ENCODE results near the gene TWIST2.

Gene TWIST2

GRCh38 chr2:238848976-238849853 lies 1.3 kb downstream of the TWIST2 start:
- DNase-seq (ENCODE audit: low read depth, low spot score) = peak; percentile 40
- H3K4me3 ChIP-seq (ENCODE audit: low read depth, low read length) = peak overlapping the region; percentile 75
- in situ Hi-C loops (cut with HindIII; ENCODE audit: low sequenced_read_pairs) = no loop called here
- TF ChIP-seq, protein P1, sequence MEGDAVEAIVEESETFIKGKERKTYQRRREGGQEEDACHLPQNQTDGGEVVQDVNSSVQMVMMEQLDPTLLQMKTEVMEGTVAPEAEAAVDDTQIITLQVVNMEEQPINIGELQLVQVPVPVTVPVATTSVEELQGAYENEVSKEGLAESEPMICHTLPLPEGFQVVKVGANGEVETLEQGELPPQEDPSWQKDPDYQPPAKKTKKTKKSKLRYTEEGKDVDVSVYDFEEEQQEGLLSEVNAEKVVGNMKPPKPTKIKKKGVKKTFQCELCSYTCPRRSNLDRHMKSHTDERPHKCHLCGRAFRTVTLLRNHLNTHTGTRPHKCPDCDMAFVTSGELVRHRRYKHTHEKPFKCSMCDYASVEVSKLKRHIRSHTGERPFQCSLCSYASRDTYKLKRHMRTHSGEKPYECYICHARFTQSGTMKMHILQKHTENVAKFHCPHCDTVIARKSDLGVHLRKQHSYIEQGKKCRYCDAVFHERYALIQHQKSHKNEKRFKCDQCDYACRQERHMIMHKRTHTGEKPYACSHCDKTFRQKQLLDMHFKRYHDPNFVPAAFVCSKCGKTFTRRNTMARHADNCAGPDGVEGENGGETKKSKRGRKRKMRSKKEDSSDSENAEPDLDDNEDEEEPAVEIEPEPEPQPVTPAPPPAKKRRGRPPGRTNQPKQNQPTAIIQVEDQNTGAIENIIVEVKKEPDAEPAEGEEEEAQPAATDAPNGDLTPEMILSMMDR (IDR thresholded peaks at IDR 0.05; ENCODE audit: low read depth, low read length) = no peak

DNA sequence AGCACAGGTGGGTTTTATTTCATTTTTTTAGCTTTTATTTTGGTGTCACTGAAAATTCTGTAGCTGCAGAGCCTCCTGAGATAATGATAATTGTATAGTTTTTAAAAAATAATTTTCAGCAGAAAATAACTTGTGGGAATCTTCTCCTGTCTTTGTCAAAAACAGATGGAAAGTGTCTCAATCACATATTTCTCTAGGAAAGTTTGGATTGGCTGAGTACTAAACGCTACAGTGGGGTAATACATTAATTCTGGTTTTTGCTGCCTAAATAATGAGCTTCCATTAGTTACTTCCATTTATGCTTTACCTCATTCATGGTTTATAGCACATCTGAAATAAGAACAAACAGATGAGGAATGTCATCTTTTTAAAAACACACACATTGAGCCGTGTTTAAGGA lies 2.2 kb downstream of the TWIST2 start:
- H3K4me3 ChIP-seq (ENCODE audit: low read depth, low read length) = peak overlapping the region; percentile 75
- TF ChIP-seq, protein P1 (IDR thresholded peaks at IDR 0.05; ENCODE audit: low read depth, low read length) = no peak
- in situ Hi-C loops (cut with HindIII; ENCODE audit: low sequenced_read_pairs) = no loop called here
- no peak for DNase-seq (ENCODE audit: low read depth, low spot score)

- TF ChIP-seq, protein P1 (IDR thresholded peaks at IDR 0.05; ENCODE audit: low read depth, low read length) = no peak
- in situ Hi-C loops (cut with HindIII; ENCODE audit: low sequenced_read_pairs) = no loop called here
These were observed 3.1 kb downstream of the TWIST2 start for GRCh38 chr2:238851026-238851425.

GRCh38 chr2:238851761-238852160 lies 3.9 kb downstream of the TWIST2 start:
- TF ChIP-seq, protein P1 (IDR thresholded peaks at IDR 0.05; ENCODE audit: low read depth, low read length) = no peak
- in situ Hi-C loops (cut with HindIII; ENCODE audit: low sequenced_read_pairs) = no loop called here
- H3K4me3 ChIP-seq (ENCODE audit: low read depth, low read length) = no peak overlapping the region
- DNase-seq (ENCODE audit: low read depth, low spot score) = no peak

More at GRCh38 chr2:238851026-238851425, 3.1 kb downstream of the TWIST2 start:
- DNase-seq (ENCODE audit: low read depth, low spot score) = no peak
- no peak overlapping the region for H3K4me3 ChIP-seq (ENCODE audit: low read depth, low read length)

DNA sequence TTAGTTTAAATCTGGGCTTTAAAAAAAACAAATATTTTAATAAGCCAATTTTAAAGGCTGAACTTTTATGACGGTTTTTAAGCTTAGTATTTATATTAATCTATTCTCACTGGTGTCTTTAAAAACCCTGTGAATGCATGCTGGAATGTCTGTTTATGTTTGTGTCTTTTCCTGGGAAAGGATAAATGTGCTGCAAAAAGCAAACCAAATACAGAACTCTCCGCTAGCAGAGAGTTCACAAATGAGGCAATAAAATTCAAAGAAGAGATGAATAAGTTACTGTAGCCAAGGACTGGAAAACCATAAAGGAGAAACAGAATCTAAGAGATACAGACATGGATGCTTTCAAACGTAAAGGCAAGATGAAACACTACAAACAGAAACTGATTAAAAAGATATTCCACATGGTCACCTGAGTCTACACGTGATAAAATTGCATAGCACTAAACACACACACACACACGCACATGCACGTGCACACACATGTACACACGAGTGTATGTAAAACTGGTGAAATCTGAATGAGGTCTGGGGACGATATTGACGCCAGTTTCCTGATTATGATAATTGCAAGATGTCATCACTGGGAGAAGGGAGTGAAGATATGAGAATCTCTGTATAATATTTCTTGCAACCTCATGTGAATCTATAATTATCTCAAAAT lies 4.5 kb downstream of the TWIST2 start:
- no peak overlapping the region for H3K4me3 ChIP-seq (ENCODE audit: low read depth, low read length)
- TF ChIP-seq, protein P1 (IDR thresholded peaks at IDR 0.05; ENCODE audit: low read depth, low read length) = no peak
- in situ Hi-C loops (cut with HindIII; ENCODE audit: low sequenced_read_pairs) = no loop called here

GRCh38 chr2:238853218-238853617 lies 5.3 kb downstream of the TWIST2 start:
- TF ChIP-seq, protein P1 (IDR thresholded peaks at IDR 0.05; ENCODE audit: low read depth, low read length) = no peak
- no peak overlapping the region for H3K4me3 ChIP-seq (ENCODE audit: low read depth, low read length)
- no peak for DNase-seq (ENCODE audit: low read depth, low spot score)
- in situ Hi-C loops (cut with HindIII; ENCODE audit: low sequenced_read_pairs) = no loop called here

More for the DNA sequence above, 4.5 kb downstream of the TWIST2 start:
- no peak for DNase-seq (ENCODE audit: low read depth, low spot score)

Measured in astrocyte of the spinal cord (primary cell).